CD14-positive monocyte (primary cell): ENCODE measurements around the gene TXLNG. TPM values are rescaled to one million over a fixed set of nuclear protein-coding genes. Genes with fewer than 3 reads are reported as not detected.

Source experiments
- DNase-seq, 3 donors: peaks; one replicate each; pipeline ENCODE4 v3.0.0-alpha.2; 2011 to 2022
- H2AFZ ChIP-seq: 2 replicates; pipeline ENCODE4 v1.6.0; 2012; ENCODE audit warnings: mild to moderate bottlenecking, low read depth, low read length, inconsistent platforms; ENCODE audit not compliant: insufficient read depth, poor library complexity, severe bottlenecking
- H3K27ac ChIP-seq, 2 donors: 1 replicate in 1 of 2; 2 replicates in 1 of 2; pipeline ENCODE4 v1.5.1; 2012 to 2013; ENCODE audit warnings: low read length in 2 of 2, control low read depth in 1 of 2, inconsistent platforms in 1 of 2, low read depth in 1 of 2, mild to moderate bottlenecking in 1 of 2
- H3K27me3 ChIP-seq, 2 donors: one replicate each; pipeline versions ENCODE4 v1.6.0 to v1.6.1; 2011 to 2013; ENCODE audit warnings: low read length in 2 of 2; ENCODE audit not compliant: control insufficient read depth in 2 of 2, insufficient read depth in 2 of 2
- H3K36me3 ChIP-seq, 2 donors: replicated peaks in 1 of 2; 1 replicate in 1 of 2; 2 replicates in 1 of 2; pipeline versions ENCODE4 v1.5.1 to v1.6.1; 2012 to 2013; ENCODE audit warnings: low read length in 2 of 2, control low read depth in 1 of 2, inconsistent platforms in 1 of 2, mild to moderate bottlenecking in 1 of 2; ENCODE audit not compliant: insufficient read depth in 2 of 2, control insufficient read depth in 1 of 2
- H3K4me1 ChIP-seq, 2 donors: 1 replicate in 1 of 2; 2 replicates in 1 of 2; pipeline versions ENCODE4 v1.5.1 to v1.6.1; 2012 to 2013; ENCODE audit warnings: low read length in 2 of 2, control low read depth in 1 of 2, inconsistent platforms in 1 of 2, mild to moderate bottlenecking in 1 of 2, moderate library complexity in 1 of 2; ENCODE audit not compliant: insufficient read depth in 2 of 2, control insufficient read depth in 1 of 2
- H3K4me2 ChIP-seq: replicated peaks from 2 replicates; pipeline ENCODE3; 2012; ENCODE audit warnings: low read length, moderate library complexity, mild to moderate bottlenecking; ENCODE audit not compliant: poor library complexity, severe bottlenecking; ENCODE audit errors: extremely low read depth
- H3K4me3 ChIP-seq, 3 experiments: fragments of 200-600 bp in 1 of 3; sonication (generic) in 1 of 3; replicated peaks in 1 of 3; 1 replicate in 2 of 3; 2 replicates in 1 of 3; pipeline ENCODE4 v1.5.1; 2011 to 2013; ENCODE audit warnings: low read length in 3 of 3, mild to moderate bottlenecking in 3 of 3, control low read depth in 2 of 3, low read depth in 2 of 3, inconsistent platforms in 1 of 3, moderate library complexity in 1 of 3
- H3K79me2 ChIP-seq: 2 replicates; pipeline ENCODE4 v1.6.0; 2012; ENCODE audit warnings: mild to moderate bottlenecking, control low read depth, inconsistent platforms, low read length, moderate library complexity; ENCODE audit not compliant: insufficient read depth
- H3K9ac ChIP-seq: 2 replicates; pipeline ENCODE4 v1.6.0; 2017; ENCODE audit warnings: low read length, mild to moderate bottlenecking; ENCODE audit not compliant: insufficient read depth, poor library complexity, severe bottlenecking
- H3K9me3 ChIP-seq, 2 donors: replicated peaks in 1 of 2; 1 replicate in 1 of 2; 2 replicates in 1 of 2; pipeline versions ENCODE4 v1.5.1 to v1.6.1; 2012 to 2013; ENCODE audit warnings: low read length in 2 of 2, control low read depth in 1 of 2; ENCODE audit not compliant: control insufficient read depth in 1 of 2, insufficient read depth in 1 of 2
- H4K20me1 ChIP-seq: 2 replicates; pipeline ENCODE4 v1.6.0; 2012; ENCODE audit warnings: mild to moderate bottlenecking, low read length, control low read depth, moderate library complexity; ENCODE audit not compliant: insufficient read depth
- H3K27ac Mint-ChIP-seq, 7 donors: one replicate each; pipeline ENCODE4 v1.8.0; 2020; ENCODE audit warnings: mild to moderate bottlenecking in 7 of 7, mixed read lengths in 7 of 7, moderate library complexity in 6 of 7, inconsistent platforms in 2 of 7
- H3K27me3 Mint-ChIP-seq, 3 donors: one replicate each; pipeline ENCODE4 v1.8.0; 2021 to 2022; ENCODE audit warnings: low read depth in 3 of 3, mild to moderate bottlenecking in 3 of 3, mixed read lengths in 3 of 3, moderate library complexity in 3 of 3, inconsistent platforms in 1 of 3
- H3K36me3 Mint-ChIP-seq, 2 donors: one replicate each; pipeline ENCODE4 v1.8.0; 2020; ENCODE audit warnings: mixed read lengths in 2 of 2, inconsistent platforms in 1 of 2, mild to moderate bottlenecking in 1 of 2
- H3K4me1 Mint-ChIP-seq: one replicate; pipeline ENCODE4 v1.8.0; 2020; ENCODE audit warnings: mild to moderate bottlenecking, mixed read lengths
- H3K4me3 Mint-ChIP-seq, 2 donors: one replicate each; pipeline ENCODE4 v1.8.0; 2020; ENCODE audit warnings: mild to moderate bottlenecking in 2 of 2, mixed read lengths in 2 of 2, moderate library complexity in 1 of 2
- H3K9me3 Mint-ChIP-seq, 7 donors: one replicate each; pipeline ENCODE4 v1.8.0; 2020 to 2022; ENCODE audit warnings: mixed read lengths in 7 of 7, mild to moderate bottlenecking in 6 of 7, moderate library complexity in 6 of 7, inconsistent platforms in 2 of 7
- CTCF ChIP-seq: fragments of 200-600 bp; IDR thresholded peaks from one replicate; pipeline ENCODE4 v1.8.0; 2022; ENCODE audit warnings: antibody characterized with exemption, mild to moderate bottlenecking
- WGBS: methylation state at CpG from one replicate; pipeline ENCODE4 v1.1.5; 2013; ENCODE audit warnings: missing lambda C conversion rate; ENCODE audit not compliant: insufficient coverage; 5-methylcytosine and 5-hydroxymethylcytosine counted together
- intact Hi-C, 2 donors: fragments of 100-400 bp; cut with micrococcal nuclease; formaldehyde crosslinking; loops; one replicate each; pipeline versions ENCODE4 v1.15.0 to v1.15.1; 2023
- polyA plus RNA-seq, 3 donors: library from polyadenylated mRNA; depleted of rRNA in 1 of 3; unstranded in 2 of 3; stranded (reverse) in 1 of 3; fragments of 300-500 nt in 2 of 3; fragments of >200 nt in 1 of 3; fragmentation: Illumina TruSeq in 2 of 3; gene quantifications; 1 replicate in 2 of 3; 2 replicates in 1 of 3; pipeline ENCODE4 v1.2.3, GENCODE V29; 2012 to 2021

The TXLNG gene
- polyA plus RNA-seq, 3 donors: 3.7 to 5.4 (median 4.1) TPM

GRCh38 chrX:16739574-16739973, 46.7 kb upstream of the TXLNG start:
- Mint-ChIP-seq H3K27me3 (peaks cover 0 to 24% (median 2%) of the 10 kb centered on the region in 3 donors), H3K4me1 (peaks cover 8% of the 10 kb centered on the region), H3K36me3 (peaks cover 51 to 78% of the 10 kb centered on the region in 2 donors), H3K9me3 (peaks cover 0 to 2% (median 0%) of the 10 kb centered on the region in 7 donors), H3K27ac (peak overlapping the region in 5 of 7 donors; percentile 2 to 68 (median 54)), H3K4me3 (no peak overlapping the region)
- no peak overlapping the region for H3K9ac ChIP-seq
- no peak for TF ChIP-seq CTCF
- H3K4me2 ChIP-seq: no peak overlapping the region
- no peaks in the 10 kb centered on the region for H3K4me1 ChIP-seq
- H3K27me3 ChIP-seq: peaks cover 0 to 2% of the 10 kb centered on the region in 2 donors
- DNase-seq: peak in 2 of 3 donors; percentile 5 to 6
- no peak overlapping the region for H3K27ac ChIP-seq
- WGBS: 0% methylated on average over 1 of the region's 6 CpGs
- H3K79me2 ChIP-seq: no peaks in the 10 kb centered on the region
- no peaks in the 10 kb centered on the region for H3K9me3 ChIP-seq
- no peak overlapping the region for H2AFZ ChIP-seq
- intact Hi-C loops: no loop called here
- no peaks in the 10 kb centered on the region for H4K20me1 ChIP-seq
- peaks cover 35 to 76% of the 10 kb centered on the region in 2 donors for H3K36me3 ChIP-seq
- no peak overlapping the region for H3K4me3 ChIP-seq

- H3K27ac Mint-ChIP-seq: peak overlapping the region in 1 of 7 donors; percentile 2
- no peak for DNase-seq
These were observed 42.5 kb upstream of the TXLNG start for GRCh38 chrX:16743604-16744325.

More at GRCh38 chrX:16743604-16744325, 42.5 kb upstream of the TXLNG start:
- Mint-ChIP-seq H3K4me3 (no peak overlapping the region), H3K4me1 (peaks cover 8% of the 10 kb centered on the region), H3K9me3 (no peaks in the 10 kb centered on the region), H3K36me3 (peaks cover 41 to 78% of the 10 kb centered on the region in 2 donors), H3K27me3 (peaks cover 0 to 19% (median 0%) of the 10 kb centered on the region in 3 donors)
- 97% methylated on average over 6 of the region's 12 CpGs for WGBS
- Histone ChIP-seq H3K27ac (no peak overlapping the region), H3K4me1 (no peaks in the 10 kb centered on the region), H3K4me3 (no peak overlapping the region), H3K9me3 (no peaks in the 10 kb centered on the region), H3K4me2 (no peak overlapping the region), H3K36me3 (peaks cover 38 to 78% of the 10 kb centered on the region in 2 donors), H2AFZ (no peak overlapping the region), H3K9ac (no peak overlapping the region), H3K27me3 (no peaks in the 10 kb centered on the region), H4K20me1 (no peaks in the 10 kb centered on the region), H3K79me2 (no peaks in the 10 kb centered on the region)
- TF ChIP-seq CTCF: no peak
- intact Hi-C loops: no loop called here
